ENCODE results near the gene ERC1. TPM values are rescaled to one million over a fixed set of nuclear protein-coding genes. Genes with fewer than 3 reads are reported as not detected.

ERC1 gene
- total and polyA plus RNA-seq, 9 of the 15 experiments (the other 6 are each of a cell fraction or from before 2014, with no cell fraction given) = 0.74 to 11.8 (median 4.8) TPM

DNA sequence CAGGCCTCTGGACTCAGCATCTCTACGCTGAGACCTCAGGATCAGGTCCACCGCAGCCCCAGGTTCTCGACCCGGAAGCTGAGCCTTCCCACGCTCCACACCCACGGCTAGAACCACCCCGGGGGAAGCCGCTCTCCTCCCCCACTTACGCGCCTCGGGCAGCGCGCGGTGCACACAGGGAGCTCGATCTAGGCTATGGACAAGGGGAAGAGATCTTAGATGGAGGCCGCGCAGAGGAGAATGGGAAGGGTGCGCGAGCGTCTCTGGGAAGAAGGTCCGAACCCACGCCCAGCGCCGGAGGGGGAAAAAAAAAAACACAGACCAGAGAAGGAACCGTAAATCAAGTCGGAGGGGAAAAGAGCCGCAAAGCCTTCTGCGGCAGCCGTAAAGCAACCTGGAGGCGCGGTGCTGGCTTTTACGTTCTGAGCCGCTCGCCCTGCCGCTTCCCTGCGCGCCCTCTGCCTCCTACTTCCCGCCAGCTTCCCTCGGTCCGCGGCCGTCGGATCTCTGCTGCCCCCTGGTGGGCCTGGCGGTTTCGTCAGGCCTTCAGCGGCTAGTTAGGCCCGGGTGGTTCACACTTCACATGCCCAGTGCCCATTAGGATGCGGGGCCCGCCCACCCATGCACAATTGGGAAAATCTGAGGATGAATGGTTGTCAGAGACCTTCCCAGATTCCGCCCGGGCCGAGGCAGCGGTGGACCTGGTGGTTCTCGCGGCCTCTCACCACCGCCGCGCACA, 41.4 kb upstream of the ERC1 start, which contains the start of gene RAD52 (continued):
- TF ChIP-seq ZNF143 (CRISPR knock-in tag; IDR thresholded peaks at IDR 0.05) = peak; percentile 82
- no peak for TF ChIP-seq PPARD (CRISPR knock-in tag; IDR thresholded peaks at IDR 0.05)
- TF ChIP-seq KAT2B (IDR thresholded peaks at IDR 0.05; ENCODE audit: low read depth, low read length) = no peak
- no peak for TF ChIP-seq NUFIP1 (IDR thresholded peaks at IDR 0.05; ENCODE audit: partially characterized antibody)
- TF ChIP-seq BRD9 (IDR thresholded peaks at IDR 0.05; ENCODE audit: low read depth, partially characterized antibody) = no peak
- TF ChIP-seq PHF20 (IDR thresholded peaks at IDR 0.05; ENCODE audit: partially characterized antibody) = peak; percentile 21
- TF ChIP-seq ZNF280A (IDR thresholded peaks at IDR 0.05; ENCODE audit: low read depth, partially characterized antibody) = no peak
- no peak for TF ChIP-seq ZNF23 (CRISPR knock-in tag; IDR thresholded peaks at IDR 0.05)
- no peak for TF ChIP-seq SRSF3 (IDR thresholded peaks at IDR 0.05; ENCODE audit: insufficient read depth, low read length)
- TF ChIP-seq SIN3B (IDR thresholded peaks at IDR 0.05; ENCODE audit: low read depth) = no peak
- TF ChIP-seq, protein P1, sequence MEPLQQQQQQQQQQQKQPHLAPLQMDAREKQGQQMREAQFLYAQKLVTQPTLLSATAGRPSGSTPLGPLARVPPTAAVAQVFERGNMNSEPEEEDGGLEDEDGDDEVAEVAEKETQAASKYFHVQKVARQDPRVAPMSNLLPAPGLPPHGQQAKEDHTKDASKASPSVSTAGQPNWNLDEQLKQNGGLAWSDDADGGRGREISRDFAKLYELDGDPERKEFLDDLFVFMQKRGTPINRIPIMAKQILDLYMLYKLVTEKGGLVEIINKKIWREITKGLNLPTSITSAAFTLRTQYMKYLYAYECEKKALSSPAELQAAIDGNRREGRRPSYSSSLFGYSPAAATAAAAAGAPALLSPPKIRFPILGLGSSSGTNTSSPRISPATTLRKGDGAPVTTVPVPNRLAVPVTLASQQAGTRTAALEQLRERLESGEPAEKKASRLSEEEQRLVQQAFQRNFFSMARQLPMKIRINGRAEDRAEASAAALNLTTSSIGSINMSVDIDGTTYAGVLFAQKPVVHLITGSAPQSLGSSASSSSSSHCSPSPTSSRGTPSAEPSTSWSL (CRISPR knock-in tag; IDR thresholded peaks at IDR 0.05; ENCODE audit: borderline replicate concordance) = no peak
- no peak for TF ChIP-seq BRCA1 (IDR thresholded peaks at IDR 0.05)
- no peak for TF ChIP-seq BRCA1 (CRISPR knock-in tag; IDR thresholded peaks at IDR 0.05)
- TF ChIP-seq RBM39 (optimal IDR thresholded peaks at IDR 0.05; ENCODE audit: low read depth, low read length) = no peak
- peak; percentile 80 for TF ChIP-seq ZFX (CRISPR knock-in tag; IDR thresholded peaks at IDR 0.05)
- TF ChIP-seq, protein P2, sequence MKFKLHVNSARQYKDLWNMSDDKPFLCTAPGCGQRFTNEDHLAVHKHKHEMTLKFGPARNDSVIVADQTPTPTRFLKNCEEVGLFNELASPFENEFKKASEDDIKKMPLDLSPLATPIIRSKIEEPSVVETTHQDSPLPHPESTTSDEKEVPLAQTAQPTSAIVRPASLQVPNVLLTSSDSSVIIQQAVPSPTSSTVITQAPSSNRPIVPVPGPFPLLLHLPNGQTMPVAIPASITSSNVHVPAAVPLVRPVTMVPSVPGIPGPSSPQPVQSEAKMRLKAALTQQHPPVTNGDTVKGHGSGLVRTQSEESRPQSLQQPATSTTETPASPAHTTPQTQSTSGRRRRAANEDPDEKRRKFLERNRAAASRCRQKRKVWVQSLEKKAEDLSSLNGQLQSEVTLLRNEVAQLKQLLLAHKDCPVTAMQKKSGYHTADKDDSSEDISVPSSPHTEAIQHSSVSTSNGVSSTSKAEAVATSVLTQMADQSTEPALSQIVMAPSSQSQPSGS (CRISPR knock-in tag; IDR thresholded peaks at IDR 0.05) = no peak
- TF ChIP-seq, protein P3, sequence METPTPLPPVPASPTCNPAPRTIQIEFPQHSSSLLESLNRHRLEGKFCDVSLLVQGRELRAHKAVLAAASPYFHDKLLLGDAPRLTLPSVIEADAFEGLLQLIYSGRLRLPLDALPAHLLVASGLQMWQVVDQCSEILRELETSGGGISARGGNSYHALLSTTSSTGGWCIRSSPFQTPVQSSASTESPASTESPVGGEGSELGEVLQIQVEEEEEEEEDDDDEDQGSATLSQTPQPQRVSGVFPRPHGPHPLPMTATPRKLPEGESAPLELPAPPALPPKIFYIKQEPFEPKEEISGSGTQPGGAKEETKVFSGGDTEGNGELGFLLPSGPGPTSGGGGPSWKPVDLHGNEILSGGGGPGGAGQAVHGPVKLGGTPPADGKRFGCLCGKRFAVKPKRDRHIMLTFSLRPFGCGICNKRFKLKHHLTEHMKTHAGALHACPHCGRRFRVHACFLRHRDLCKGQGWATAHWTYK (CRISPR knock-in tag; IDR thresholded peaks at IDR 0.05) = 0 out of 2 replicates have a peak, but pooled peaks have one; percentile 57
- no peak for TF ChIP-seq HMG20A (CRISPR knock-in tag; conservative IDR thresholded peaks at IDR 0.05)
- no peak for TF ChIP-seq SRSF1 (IDR thresholded peaks at IDR 0.05; ENCODE audit: low read depth, low read length)
- TF ChIP-seq CEBPG (CRISPR knock-in tag; IDR thresholded peaks at IDR 0.05) = no peak
- no peak for TF ChIP-seq CEBPG (tag; conservative IDR thresholded peaks at IDR 0.05 in 1 of 2, IDR thresholded peaks at IDR 0.05 in 1 of 2)
- TF ChIP-seq KLF6 (CRISPR knock-in tag; IDR thresholded peaks at IDR 0.05; ENCODE audit: borderline replicate concordance) = no peak
- TF ChIP-seq SMARCA4 (IDR thresholded peaks at IDR 0.05) = no peak
- TF ChIP-seq POLR3A (IDR thresholded peaks at IDR 0.05; ENCODE audit: borderline replicate concordance, extremely low read depth, insufficient read depth, insufficient read length) = no peak
- TF ChIP-seq SMARCA5 (IDR thresholded peaks at IDR 0.05) = no peak

Data from K562 (cell line).